Measurements from ENCODE around the gene PHYH.
"Not testable (repeated sequence)": the region's sequence is repeated elsewhere in the genome, so short reads cannot be mapped to it uniquely, and the experiment has no call there.

Gene PHYH

DNA sequence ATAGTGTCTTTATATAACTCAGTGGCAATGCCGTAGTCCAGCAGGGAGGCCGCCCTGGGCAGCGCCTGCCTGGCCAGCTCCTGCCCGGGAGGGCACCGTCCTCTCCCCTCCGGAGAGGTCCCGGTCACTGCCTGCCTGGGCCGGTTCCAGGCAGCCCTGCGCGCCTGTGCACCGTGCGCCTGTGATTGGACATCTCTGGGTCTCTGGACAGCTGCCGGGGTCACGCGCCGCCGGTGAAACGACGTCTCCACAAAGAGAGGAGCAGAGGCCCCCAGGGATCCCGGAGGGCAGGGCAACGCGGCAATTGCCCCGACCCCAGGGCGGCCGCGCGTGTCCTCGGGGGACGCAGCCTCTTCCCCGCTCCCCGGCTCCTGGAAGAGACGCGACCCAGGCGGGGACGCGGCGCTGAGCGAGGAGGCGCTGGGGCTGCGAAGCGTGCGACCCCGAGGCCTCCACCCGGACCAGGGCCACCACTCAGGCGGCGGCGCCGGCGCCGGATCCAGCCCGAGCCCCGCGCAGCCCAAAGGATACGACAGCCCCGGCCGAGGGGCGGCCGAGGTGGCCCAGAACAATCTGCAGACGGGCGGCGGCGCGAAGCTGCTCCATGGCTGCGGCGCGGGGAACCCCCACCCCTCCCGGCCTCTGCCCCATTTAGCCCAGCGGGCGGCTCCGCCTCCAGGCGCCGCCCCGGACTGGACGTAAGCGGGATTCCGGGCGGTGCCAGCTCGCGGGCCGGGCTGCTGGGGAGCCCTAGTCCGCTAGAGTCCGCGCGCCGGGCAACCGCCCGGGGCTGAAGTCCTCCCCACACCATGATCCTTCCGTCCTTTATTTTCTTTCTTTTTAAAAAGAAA is at the start of gene PHYH:
PHYH (minus strand) TSS at position 628 of the 851 bp plus-strand sequence; CDS start at position 606, 22 bp downstream.
- peak; percentile 55 to 75 for DNase-seq (ENCODE audit: low read depth in 2 of 2)

DNA sequence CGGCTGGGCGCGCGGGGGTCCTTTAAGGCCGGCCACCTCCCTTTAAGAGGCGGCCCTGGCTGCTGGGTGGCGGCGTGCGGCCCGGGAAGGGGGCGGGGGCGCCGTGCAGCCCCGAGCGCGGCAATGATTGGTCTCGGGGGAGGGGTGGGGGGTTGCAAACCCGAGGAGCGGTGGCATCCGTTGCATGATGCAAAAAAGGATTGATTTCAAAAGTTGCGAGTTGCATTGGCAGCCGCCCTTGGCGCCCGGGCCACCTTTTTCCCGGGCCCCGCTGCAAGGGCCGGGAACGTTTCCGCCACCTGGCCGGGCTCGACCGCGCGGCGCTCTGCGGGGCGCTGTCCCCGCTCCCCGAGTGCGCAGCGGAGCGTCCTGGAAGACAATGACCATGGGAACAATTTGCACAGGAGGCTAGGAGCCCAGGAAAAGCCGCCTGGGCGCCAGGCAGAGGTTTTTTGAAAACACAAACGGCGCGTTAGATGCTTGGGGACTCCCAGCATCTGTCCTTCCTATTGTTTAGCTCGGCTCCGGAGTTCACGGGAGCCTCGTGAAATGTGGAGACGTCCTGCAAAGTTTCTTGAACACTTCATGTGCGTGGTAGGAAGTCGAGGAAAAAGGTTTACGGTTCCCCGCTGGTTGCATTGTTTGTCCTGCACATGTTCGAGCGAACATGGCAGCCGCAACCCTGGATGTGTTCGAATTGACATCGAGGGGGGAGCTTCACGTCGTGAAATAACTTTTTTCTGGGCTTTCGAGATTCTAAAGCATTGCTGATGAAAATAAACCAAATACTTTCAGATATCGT is 48.6 kb upstream of the PHYH start, which contains the start of gene SEPHS1:
SEPHS1 (minus strand) TSS at position 78 of the 802 bp plus-strand sequence. CDS start 3,343 bp downstream, outside the sequence.
- peak; percentile 62 to 78 for DNase-seq (ENCODE audit: low read depth in 2 of 2)

DNA sequence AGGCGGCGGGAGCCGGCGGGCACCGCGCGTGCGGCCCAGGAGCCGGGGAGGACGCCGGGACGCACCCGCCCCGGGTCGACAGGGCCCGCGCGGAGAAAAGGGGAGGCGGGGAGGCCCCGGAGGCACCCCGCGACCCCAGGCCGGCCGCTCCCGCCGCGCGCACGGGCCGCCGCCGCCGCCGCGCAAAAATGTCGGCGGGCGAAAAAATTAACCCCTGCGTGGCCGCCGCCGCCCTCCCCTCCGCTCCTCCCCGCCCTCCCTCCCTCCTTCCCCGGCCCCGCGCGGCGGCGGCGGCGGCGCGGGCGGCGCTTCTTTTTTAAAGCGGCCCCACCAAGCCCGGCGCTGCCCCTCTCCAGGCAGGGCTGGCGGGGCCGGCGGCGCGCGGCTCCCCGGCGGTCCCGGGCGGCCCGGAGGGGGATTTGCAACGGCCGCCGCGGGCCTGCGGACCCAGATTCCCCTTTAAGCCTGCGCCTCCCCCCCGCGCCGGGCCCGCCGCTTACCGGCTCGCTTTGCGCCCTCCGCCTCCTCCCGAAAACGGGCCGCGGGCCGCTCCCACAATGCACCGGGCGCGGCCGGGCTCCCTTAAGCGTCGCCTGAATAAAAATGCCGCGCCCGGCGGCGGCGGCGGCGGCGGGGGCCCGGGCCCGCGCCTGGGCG is 47.8 kb upstream of the PHYH start:
- peak; percentile 60 to 80 for DNase-seq (ENCODE audit: low read depth in 2 of 2)

DNA sequence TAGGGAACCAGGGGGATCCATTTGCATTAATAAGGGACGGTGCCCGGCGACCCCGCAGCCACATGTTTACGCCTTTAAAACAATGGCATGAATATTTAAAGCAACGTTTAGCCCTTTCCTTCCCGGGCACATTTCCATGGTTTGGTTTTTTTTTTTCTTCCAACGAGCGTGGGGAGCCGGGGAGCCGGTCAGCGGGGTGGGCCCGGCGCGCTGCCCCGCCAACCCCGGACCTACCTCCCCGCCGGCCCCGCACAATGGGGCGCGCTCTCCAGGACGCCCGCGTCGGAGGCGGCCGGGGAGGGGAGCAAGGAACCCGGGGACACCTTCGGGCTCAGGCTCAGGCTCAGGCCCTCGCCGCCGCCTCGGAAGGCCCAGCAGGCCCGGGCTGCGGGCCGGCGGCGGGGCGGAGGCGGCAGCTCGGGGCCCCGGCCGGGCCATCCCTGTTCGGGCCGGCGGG is 47.2 kb upstream of the PHYH start:
- DNase-seq (ENCODE audit: low read depth in 2 of 2) = no peak

DNA sequence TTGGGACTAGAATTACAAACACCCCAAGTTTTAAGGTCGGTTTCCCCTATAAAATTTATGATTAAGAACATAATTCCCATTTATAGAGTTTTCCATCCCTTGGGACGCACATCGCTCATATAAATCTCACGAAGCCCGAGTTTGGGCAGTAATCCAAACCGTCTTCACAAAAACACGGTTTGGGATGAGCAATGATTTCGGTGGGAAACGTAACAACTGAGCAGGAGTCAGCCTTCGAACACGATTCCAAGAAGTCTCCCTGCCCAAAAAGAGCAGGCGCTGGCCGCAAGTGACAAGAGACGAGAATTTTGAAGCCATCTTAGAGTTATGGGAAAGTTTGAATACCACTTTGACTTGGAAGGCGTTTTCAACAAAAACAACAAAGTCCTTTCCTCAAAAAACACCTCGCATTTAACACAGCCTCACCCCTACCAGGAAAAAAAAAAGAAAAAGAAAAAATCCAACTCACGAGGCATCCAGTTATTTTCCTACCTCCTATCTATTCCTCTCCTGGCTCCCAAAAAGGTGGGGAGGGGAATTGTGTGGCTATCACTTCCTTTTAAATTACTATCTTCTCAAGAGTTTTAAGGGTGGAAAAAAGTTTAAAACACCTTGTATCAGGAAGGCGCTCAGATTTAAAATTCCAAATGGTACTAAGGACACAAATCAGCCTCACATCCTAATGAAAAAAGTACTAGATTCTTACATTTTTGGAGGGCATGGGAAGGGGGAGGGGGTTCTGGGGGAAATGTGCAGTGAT is 46.6 kb upstream of the PHYH start:
- no peak for DNase-seq (ENCODE audit: low read depth in 2 of 2)

DNA sequence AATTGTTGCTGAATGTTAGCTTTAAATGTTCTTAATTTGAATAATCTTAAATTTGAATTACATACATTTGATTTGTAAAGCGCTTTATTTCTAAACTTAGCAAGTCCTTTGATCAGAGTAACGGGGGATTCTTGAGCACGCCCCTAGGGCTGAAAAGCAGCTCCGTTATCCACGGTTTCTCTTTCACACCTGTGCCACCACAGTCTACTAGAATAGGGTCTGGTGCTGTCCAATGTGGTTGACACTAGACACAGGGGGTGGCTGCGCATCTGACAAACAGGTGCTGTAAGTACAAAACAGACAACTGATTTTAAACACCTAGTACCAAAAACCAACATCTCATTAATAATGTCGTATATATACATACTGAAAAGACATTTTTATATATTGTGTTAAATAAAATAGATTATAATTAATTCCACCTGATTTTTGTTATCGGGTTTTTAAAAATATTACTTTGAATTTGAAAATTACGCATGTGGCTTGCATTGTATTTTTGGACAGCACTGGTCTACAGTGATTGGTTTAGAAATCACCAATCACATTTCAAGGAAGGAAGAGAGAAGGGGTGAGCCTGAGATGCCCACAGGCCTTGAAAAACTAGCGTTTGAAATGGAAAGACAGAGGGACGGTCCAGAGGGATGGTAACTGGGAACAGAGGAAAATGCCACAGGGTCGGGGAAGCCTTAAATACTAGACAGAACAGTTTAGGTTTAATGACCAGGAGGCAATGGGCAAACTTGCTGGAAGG is 40.9 kb upstream of the PHYH start:
- no peak for DNase-seq (ENCODE audit: low read depth in 2 of 2)

DNA sequence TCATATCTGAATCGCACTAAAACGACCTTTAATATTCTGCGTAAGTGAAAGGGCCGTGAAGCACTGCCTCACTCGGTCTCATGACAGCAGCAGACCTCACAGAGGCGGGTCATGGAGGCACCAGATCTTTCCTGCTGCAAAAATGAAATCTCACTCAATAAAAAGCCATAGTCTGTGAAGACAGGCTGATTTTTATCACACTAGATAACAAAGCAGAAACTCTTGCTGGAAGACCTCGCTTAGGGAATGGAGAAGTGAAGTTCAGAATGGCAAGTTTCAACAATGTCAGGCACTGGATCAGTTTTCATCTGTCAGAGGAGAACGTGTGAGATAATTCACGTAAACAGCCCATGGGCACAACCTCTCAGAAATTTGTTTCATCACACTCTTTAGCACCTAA is 40.2 kb upstream of the PHYH start:
- no peak for DNase-seq (ENCODE audit: low read depth in 2 of 2)

DNA sequence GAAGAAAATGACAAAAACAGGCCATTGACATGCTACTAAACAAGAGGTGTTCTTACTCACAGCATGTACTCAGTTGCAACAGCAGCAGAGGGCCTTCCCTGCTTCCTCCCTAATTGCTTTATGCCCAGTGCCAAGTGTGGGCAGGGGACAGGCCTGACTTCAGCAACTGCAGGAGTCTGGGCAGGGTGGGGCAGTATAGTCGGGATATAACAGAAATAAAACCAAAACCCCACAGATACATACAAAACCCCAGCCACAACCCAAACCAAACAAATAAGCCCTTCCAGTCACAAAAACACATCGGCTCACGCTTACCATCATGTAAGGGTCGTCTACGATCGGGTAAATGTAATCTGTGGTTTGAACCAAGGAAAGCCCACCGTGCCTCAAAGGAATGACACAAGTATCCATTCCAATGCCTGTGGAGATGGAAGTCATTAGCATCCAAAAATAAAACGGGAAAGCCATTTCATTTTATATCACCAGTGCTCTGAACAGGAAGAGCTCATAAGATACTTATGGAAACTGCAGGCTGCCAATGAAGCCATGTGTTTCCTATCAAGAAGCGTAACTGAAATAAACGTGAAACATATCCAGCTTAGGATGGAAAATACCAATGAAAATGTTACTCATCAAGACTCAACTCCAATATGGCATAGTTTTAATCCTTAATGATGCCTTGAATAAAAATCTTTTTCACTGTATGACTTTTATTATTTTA is 38.7 kb upstream of the PHYH start:
- DNase-seq (ENCODE audit: low read depth in 2 of 2) = no peak

DNA sequence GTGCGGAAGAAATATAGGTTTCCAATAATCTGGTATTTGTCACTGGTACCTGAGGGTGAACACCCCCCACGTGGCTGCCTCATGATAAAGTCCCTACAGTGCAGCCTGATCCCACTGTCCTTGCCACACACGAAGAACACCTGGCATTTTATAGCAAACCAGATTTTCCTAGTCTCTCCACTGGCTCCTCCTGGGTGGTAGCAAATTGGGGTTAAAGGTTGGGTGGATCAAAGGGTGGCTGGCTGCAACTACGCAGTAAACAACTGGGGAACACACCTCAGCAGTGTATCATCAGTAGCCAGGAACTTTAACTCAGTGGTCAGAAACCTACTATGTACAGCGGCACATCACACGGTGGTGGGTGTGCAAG is 37.9 kb upstream of the PHYH start:
- no peak for DNase-seq (ENCODE audit: low read depth in 2 of 2)

DNA sequence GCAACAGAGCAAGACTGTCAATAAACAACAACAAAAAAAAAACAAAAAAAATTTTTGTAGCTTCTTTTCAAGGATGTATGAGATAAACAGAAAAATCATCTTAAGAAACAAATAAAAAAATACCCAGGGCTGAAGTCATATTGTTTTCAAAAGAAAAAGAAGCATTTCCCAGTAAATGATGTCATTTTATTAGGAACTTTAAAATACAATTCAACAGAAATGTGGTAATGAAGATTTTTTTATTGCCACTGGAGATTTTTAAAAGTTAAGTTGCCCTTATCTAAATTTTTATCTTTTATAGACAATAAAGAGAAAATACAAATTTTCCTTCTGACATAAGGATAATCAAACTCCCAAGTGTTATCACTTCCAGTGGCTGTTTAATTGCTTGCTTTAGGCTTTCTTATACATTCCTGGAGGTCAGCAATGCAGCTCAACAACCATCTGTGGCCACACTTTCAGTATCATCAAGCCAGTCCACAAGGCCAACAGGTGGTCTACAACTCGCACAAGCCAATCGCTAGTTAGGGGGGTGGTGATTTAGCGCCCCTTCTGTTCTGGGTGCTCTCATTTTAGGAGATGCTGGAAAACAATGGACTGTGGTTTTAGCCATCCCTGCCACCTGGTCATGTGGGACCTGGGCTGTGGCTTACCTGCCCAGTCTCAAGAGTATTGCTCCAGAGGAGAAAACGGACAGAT is 37.4 kb upstream of the PHYH start:
- no peak for DNase-seq (ENCODE audit: low read depth in 2 of 2)

DNA sequence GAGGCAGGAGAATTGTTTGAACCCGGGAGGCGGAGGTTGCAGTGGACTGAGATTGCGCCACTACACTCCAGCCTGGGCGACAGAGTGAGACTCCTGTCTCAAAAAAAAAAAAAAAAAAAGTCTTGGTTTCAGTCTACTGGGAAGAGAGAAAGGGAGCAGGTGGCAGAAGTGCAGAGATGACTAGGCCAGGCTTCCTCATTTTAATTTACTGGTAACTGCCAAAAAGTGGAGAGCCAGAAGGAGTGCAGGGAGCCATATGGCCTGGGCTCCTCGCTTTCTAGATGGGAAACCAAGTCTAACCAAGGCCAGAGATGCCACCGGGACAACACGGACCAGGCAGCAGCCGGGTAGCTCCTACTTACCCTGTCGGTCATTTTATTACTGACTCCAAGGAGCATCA is 36.0 kb upstream of the PHYH start:
- no peak for DNase-seq (ENCODE audit: low read depth in 2 of 2)

DNA sequence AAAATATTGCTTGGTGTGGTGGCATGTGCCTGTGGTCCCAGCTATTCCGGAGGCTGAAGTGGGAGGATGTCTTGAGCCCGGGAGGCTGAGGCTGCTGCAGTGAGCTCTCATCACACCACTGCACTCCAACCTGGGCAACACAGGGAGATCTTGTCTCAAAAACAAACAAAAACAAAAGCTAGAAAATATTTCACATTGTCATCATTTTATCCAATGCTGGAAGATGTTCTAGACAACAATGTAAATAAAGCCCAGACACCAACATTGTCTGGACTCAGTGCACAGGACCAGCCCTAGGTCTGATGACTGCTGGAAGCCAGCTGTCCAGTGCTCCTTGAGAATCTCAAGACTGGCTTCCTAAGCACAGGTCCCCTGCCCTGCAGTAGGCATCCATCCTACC is 34.7 kb upstream of the PHYH start:
- no peak for DNase-seq (ENCODE audit: low read depth in 2 of 2)

DNA sequence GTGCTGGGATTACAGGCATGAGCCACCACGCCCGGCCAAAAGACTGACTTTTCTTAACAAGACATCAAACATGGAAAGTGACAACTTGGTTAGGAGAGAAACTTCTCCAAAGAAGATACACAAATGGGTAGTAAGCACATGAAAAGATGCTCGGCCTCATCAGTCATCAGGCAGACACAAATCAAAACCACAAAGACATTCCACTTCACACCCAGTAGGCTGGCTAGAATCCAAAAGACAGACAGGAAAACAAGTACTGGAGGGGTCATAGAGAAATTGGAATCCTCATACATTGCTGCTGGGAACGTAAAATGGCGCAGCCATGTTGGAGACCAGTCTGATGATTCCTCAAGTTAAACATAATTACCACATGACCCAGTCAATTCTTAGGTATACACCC is 31.8 kb upstream of the PHYH start:
- DNase-seq (ENCODE audit: low read depth in 2 of 2) = no peak

DNA sequence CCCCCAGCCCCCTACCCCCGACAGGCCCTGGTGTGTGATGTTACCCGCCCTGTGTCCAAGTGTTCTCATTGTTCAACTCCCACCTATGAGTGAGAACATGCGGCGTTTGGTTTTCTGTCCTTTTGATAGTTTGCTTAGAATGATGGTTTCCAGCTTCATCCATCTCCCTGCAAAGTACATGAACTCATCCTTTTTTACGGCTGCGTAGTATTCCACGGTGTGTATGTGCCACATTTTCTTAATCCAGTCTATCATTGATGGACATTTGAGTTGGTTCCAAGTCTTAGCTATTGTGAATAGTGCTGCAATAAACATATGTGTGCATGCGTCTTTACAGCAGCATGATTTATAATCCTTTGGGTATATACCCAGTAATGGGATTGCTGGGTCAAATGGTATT is 31.1 kb upstream of the PHYH start:
- not testable (repeated sequence) for DNase-seq (ENCODE audit: low read depth in 2 of 2)

DNA sequence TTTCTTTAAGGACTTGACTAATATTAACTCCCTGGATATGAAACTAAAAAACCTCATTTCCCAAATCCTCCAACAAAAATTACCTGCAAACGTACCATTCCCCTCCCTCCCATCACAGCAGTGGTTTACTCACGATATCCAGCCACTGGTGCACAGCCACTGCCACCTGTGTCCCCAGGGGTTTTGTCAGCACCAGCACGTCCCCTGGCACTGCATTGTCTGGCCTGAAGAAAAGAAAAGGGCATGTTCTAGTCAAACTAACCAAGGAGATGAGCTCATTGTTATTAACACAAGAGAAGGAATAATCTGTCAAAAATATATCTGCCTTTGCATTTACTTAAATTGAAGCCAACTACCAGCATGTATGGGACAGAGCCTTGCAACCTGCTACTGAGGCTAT is 29.7 kb upstream of the PHYH start:
- no peak for DNase-seq (ENCODE audit: low read depth in 2 of 2)

DNA sequence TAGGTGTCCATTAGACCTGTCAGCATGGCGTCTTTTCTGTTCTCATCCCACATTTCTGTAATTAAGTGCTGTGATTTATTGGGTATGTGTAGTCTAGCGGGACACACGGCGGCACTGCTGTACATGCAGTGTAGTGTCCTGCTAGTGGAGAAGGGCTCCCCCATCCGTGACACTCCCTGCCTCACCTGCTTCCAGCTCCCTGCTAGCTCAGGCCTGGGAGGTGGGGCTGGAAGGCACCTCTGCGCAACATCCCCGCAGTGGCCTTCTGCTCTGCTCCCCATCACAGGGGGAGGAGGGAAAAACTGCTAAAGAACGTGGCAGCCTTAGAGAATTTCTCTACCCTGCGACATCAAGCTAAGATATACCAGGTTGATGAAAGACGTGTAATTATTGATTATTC is 28.7 kb upstream of the PHYH start:
- no peak for DNase-seq (ENCODE audit: low read depth in 2 of 2)

DNA sequence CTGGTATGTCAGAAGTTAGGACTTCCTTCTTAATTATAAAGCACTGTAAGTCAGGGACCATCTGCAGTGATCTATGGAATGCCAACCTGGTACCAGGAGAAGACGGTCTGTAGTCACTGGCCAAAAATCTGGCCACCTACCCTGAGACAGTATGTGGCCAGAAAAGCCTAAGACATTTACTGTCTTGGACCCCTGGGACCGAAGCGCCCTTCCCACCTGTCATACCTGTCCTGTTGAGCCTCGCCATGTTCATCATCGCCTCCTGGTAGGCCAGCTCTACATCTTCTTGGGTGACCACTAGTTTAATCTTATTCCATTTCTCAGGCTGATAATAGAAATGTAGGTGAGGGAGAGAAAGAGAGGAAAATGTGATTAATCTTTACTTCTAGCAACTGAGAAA is 28.3 kb upstream of the PHYH start:
- DNase-seq (ENCODE audit: low read depth in 2 of 2) = no peak

DNA sequence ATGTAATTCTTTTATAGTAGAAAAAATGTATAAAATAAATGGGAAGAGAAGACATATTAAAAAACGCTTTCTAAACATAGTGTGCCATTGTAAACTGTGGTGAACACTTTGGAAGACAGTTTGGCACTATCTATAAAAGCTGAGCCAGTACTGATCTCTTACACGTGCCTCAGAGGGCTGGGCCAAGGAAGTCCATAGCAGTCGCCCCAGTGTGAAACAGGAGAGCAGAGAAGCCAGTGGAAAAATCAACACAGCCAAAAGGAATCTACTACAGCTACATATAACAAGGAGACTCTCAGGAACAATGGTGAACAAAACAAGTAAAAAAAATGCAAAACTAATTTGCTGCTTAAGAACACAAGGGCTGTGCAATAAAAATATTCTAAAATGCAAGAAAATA is 27.7 kb upstream of the PHYH start:
- no peak for DNase-seq (ENCODE audit: low read depth in 2 of 2)

DNA sequence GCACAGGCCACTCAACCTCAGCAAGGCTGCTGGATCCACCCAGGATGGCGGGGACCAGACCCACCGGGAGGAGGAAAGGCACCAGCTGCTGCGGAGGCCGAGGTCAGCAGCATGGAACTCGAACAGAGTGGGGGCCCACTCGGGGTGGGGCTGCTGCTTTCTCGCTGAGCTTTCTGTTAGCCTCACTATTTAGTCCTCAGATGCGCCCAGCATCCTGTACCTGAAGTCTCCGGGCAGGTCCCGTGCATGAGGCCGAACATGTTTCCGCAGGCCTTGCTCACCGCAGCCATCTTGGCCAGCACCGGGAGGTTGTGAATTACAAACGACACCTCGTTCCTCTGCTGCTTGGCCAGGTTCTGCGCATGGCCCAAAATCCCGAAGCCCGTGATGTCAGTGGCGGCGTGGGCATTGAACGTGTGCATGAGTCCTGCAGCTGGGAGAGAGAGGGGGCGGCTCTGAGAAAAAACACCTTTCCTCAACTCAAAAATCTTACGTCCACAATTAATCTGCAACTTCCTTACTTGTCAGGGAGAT is 22.8 kb upstream of the PHYH start:
- DNase-seq (ENCODE audit: low read depth in 2 of 2) = no peak

Measured in stimulated activated CD4-positive, alpha-beta T cell treated with anti-CD3 and anti-CD28 coated beads, Interleukin-1b, Interleukin-23, amount 100 ng/mL, for 4 hours (primary cell).